Activated naive CD8-positive, alpha-beta T cell treated with anti-CD3 and anti-CD28 coated beads, Interleukin-2, amount 10 ng/mL, durations not matched to agents 7 days and 5 days (primary cell): ENCODE measurements around the gene CALD1. TPM values are rescaled to one million over a fixed set of nuclear protein-coding genes. Genes with fewer than 3 reads are reported as not detected.

Source experiments
- ATAC-seq: fragments of 150-1000 bp; cut with Tn5 transposase; one replicate; pipeline ENCODE4 v1.10.0; 2021; ENCODE audit warnings: low read depth, moderate library complexity
- POLR2A ChIA-PET: fragments of 350-600 bp; sonication (Branson Sonifier 250); formaldehyde crosslinking; loops from one replicate; lab custom pipeline; 2021; ENCODE audit warnings: antibody characterized with exemption; lab: Charles Lee
- DNase-seq: peaks from one replicate; pipeline ENCODE4 v3.0.0; 2021
- H3K27ac Mint-ChIP-seq: one replicate; pipeline ENCODE4 v1.8.0; 2022; ENCODE audit warnings: mild to moderate bottlenecking, mixed read lengths
- H3K27me3 Mint-ChIP-seq: one replicate; pipeline ENCODE4 v1.8.0; 2022; ENCODE audit warnings: mild to moderate bottlenecking, moderate library complexity, mixed read lengths
- H3K36me3 Mint-ChIP-seq: one replicate; pipeline ENCODE4 v1.8.0; 2021; ENCODE audit warnings: mild to moderate bottlenecking, mixed read lengths
- H3K4me1 Mint-ChIP-seq: one replicate; pipeline ENCODE4 v1.8.0; 2021; ENCODE audit warnings: mixed read lengths
- H3K4me3 Mint-ChIP-seq: one replicate; pipeline ENCODE4 v1.8.0; 2022; ENCODE audit warnings: mild to moderate bottlenecking, moderate library complexity, mixed read lengths
- H3K9me3 Mint-ChIP-seq: one replicate; pipeline ENCODE4 v1.8.0; 2021; ENCODE audit warnings: mixed read lengths
- total RNA-seq, 2 experiments: library from RNA; stranded (reverse); gene quantifications; one replicate each; pipeline ENCODE4 v1.2.3, GENCODE V29; 2021

The CALD1 gene
- total RNA-seq, 2 experiments from 2014 or later, result not detected

DNA sequence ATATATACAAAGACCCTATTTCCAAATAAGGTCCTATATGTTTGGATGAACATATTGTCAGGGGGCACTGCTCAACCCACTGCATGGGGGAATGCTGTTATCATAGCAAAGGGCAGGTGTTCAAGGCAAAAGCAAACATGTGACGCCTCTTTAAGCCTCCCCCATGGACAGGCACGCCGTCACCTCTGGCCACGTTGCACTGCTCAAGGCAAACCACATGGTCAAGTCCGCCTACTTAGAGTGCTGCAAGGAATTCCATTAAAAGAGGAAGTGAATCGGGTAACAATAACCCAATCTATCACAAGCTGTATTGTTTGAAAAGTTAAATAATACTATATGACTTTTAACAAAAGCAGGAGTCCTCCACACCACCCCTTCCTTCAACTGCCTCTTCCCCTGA lies 8.8 kb upstream of the CALD1 start:
- Mint-ChIP-seq H3K27me3 (no peaks in the 10 kb centered on the region), H3K4me1 (peaks cover 3% of the 10 kb centered on the region), H3K27ac (no peak overlapping the region), H3K9me3 (no peaks in the 10 kb centered on the region), H3K4me3 (no peak overlapping the region), H3K36me3 (no peaks in the 10 kb centered on the region)
- POLR2A ChIA-PET, result no interaction called here
- ATAC-seq (no peak), DNase-seq (no peak)

GRCh38 chr7:134771111-134771510 lies 8.3 kb upstream of the CALD1 start:
- H3K36me3 Mint-ChIP-seq, result no peaks in the 10 kb centered on the region
- H3K9me3 Mint-ChIP-seq, result no peaks in the 10 kb centered on the region
- H3K4me3 Mint-ChIP-seq, result no peak overlapping the region
- no peak for DNase-seq
- no peaks in the 10 kb centered on the region for H3K27me3 Mint-ChIP-seq
- H3K4me1 Mint-ChIP-seq, result peaks cover 3% of the 10 kb centered on the region
- ATAC-seq, result no peak
- no peak overlapping the region for H3K27ac Mint-ChIP-seq
- POLR2A ChIA-PET, result no interaction called here

GRCh38 chr7:134771889-134772288 lies 7.5 kb upstream of the CALD1 start:
- POLR2A ChIA-PET, result no interaction called here
- peaks cover 3% of the 10 kb centered on the region for H3K4me1 Mint-ChIP-seq
- H3K4me3 Mint-ChIP-seq, result no peak overlapping the region
- ATAC-seq (no peak), DNase-seq (no peak)
- H3K27me3 Mint-ChIP-seq, result no peaks in the 10 kb centered on the region
- H3K9me3 Mint-ChIP-seq, result no peaks in the 10 kb centered on the region
- no peaks in the 10 kb centered on the region for H3K36me3 Mint-ChIP-seq
- no peak overlapping the region for H3K27ac Mint-ChIP-seq

- H3K36me3 Mint-ChIP-seq, result no peaks in the 10 kb centered on the region
- H3K4me1 Mint-ChIP-seq, result peaks cover 3% of the 10 kb centered on the region
- no peak overlapping the region for H3K4me3 Mint-ChIP-seq
- H3K9me3 Mint-ChIP-seq, result no peaks in the 10 kb centered on the region
- H3K27ac Mint-ChIP-seq, result no peak overlapping the region
- ATAC-seq (no peak), DNase-seq (no peak)
- H3K27me3 Mint-ChIP-seq, result no peaks in the 10 kb centered on the region
- POLR2A ChIA-PET, result interaction anchor here (0.7 kb wide), 1 partner anchor 77 kb away, joined by 5 read pairs; no protein-coding TSS in a partner anchor
Observed at GRCh38 chr7:134772401-134772800, 7.0 kb upstream of the CALD1 start.

- Mint-ChIP-seq H3K36me3 (no peaks in the 10 kb centered on the region), H3K27ac (no peak overlapping the region), H3K9me3 (no peaks in the 10 kb centered on the region), H3K27me3 (no peaks in the 10 kb centered on the region), H3K4me3 (no peak overlapping the region), H3K4me1 (peaks cover 3% of the 10 kb centered on the region)
- POLR2A ChIA-PET, result interaction anchor here (0.7 kb wide), 1 partner anchor 78 kb away, joined by 5 read pairs; no protein-coding TSS in a partner anchor
- DNase-seq (no peak), ATAC-seq (no peak)
Observed at GRCh38 chr7:134773164-134773563, 6.3 kb upstream of the CALD1 start.

- no peak for ATAC-seq
- DNase-seq, result no peak
- H3K36me3 Mint-ChIP-seq, result no peaks in the 10 kb centered on the region
- POLR2A ChIA-PET, result no interaction called here
- H3K27me3 Mint-ChIP-seq, result no peaks in the 10 kb centered on the region
- H3K4me3 Mint-ChIP-seq, result no peak overlapping the region
- H3K9me3 Mint-ChIP-seq, result no peaks in the 10 kb centered on the region
- no peak overlapping the region for H3K27ac Mint-ChIP-seq
- peaks cover 3% of the 10 kb centered on the region for H3K4me1 Mint-ChIP-seq
Observed at GRCh38 chr7:134774119-134774518, 5.3 kb upstream of the CALD1 start.

DNA sequence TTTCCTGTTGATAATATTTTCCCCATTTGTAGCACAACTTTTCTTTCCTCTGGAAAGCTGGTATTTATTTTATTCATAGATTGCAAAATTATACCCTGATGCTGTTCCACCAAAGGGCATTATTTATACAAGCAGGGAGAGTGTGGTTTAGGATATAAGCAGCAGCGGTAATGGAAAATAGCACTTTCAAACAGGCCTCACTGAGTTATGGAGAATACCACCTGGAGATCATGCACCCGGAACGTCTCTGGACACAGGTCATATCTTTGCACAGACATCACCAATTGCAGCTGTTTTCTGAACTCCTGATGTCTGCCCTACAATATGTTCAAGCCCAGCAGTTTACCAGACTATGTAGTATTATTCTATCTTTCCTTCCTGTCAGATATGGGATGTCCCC lies 2.0 kb upstream of the CALD1 start:
- H3K4me3 Mint-ChIP-seq, result no peak overlapping the region
- no peaks in the 10 kb centered on the region for H3K36me3 Mint-ChIP-seq
- POLR2A ChIA-PET, result no interaction called here
- no peak overlapping the region for H3K27ac Mint-ChIP-seq
- peaks cover 5% of the 10 kb centered on the region for H3K4me1 Mint-ChIP-seq
- no peaks in the 10 kb centered on the region for H3K27me3 Mint-ChIP-seq
- H3K9me3 Mint-ChIP-seq, result no peaks in the 10 kb centered on the region
- ATAC-seq, result no peak
- no peak for DNase-seq

GRCh38 chr7:134777908-134778580 lies 1.4 kb upstream of the CALD1 start:
- no peaks in the 10 kb centered on the region for H3K36me3 Mint-ChIP-seq
- H3K27me3 Mint-ChIP-seq, result no peaks in the 10 kb centered on the region
- no peak for DNase-seq
- peaks cover 5% of the 10 kb centered on the region for H3K4me1 Mint-ChIP-seq
- H3K27ac Mint-ChIP-seq, result no peak overlapping the region
- POLR2A ChIA-PET, result no interaction called here
- ATAC-seq, result no peak
- H3K9me3 Mint-ChIP-seq, result no peaks in the 10 kb centered on the region
- H3K4me3 Mint-ChIP-seq, result no peak overlapping the region

GRCh38 chr7:134779741-134780065 lies 269 bp downstream of the CALD1 start:
- POLR2A ChIA-PET, result no interaction called here
- no peaks in the 10 kb centered on the region for H3K9me3 Mint-ChIP-seq
- H3K27me3 Mint-ChIP-seq, result no peaks in the 10 kb centered on the region
- peaks cover 5% of the 10 kb centered on the region for H3K4me1 Mint-ChIP-seq
- no peak for ATAC-seq
- H3K4me3 Mint-ChIP-seq, result no peak overlapping the region
- no peaks in the 10 kb centered on the region for H3K36me3 Mint-ChIP-seq
- no peak overlapping the region for H3K27ac Mint-ChIP-seq
- no peak for DNase-seq

DNA sequence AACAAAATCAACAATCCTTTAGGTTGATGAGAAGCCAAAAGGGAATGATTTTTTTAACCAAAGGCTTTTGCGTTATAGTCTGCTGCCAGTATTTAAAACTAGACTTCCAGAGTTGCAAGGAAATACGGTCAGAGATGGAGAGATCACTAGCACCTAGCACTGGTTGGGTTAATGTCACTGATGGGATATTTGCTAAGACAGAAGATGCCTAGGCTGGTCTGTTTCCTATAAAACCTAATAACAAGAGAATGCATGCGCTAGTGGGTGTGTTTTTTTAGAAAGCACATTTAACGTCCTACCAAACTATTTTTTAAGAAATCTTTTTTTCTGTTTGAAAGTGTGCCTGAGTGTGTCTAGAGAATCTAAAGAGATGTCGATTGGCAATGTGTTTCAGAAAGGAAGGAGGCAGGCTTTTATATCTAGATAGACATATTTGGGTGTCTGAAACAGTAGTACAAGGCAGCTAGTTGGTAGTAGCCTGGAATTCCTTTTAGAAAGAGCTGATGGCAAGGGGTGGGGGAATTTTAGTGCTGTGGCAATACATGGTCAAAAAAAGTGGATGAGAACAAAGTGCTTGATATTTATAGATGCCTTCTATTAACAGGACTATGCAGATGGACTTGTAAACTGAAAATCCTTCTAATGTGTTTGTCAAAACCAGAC lies 863 bp downstream of the CALD1 start:
- ATAC-seq, result no peak
- no peaks in the 10 kb centered on the region for H3K9me3 Mint-ChIP-seq
- POLR2A ChIA-PET, result no interaction called here

GRCh38 chr7:134781171-134781570 lies 1.7 kb downstream of the CALD1 start:
- no peak for ATAC-seq

More for the DNA sequence above, 863 bp downstream of the CALD1 start:
- no peaks in the 10 kb centered on the region for H3K27me3 Mint-ChIP-seq
- DNase-seq, result no peak
- H3K27ac Mint-ChIP-seq, result no peak overlapping the region
- H3K4me1 Mint-ChIP-seq, result peaks cover 5% of the 10 kb centered on the region
- H3K4me3 Mint-ChIP-seq, result no peak overlapping the region
- H3K36me3 Mint-ChIP-seq, result no peaks in the 10 kb centered on the region

DNA sequence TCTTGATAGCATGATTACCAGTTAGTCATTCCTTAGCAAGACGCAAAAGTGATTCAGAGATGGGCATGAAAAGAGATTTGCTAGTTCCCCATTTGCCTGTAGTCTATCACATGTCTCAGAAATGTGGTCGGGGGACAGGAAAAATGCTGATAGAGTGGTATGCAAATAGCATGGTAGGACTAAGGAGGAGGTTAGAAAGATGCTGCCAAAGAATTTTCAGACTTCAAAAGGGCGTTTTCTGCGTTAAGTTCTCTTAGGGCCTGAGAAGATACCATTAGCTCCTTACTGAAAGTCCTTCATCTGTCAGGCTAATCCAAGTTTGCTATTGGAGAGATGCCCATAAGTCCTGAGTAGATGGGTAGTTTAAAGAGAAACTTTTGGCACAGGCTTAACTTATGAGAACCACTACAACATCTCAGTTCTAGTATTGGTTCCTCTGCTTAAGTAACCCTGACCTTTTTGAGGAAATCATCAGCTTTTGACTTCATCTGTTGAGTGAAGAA lies 2.7 kb downstream of the CALD1 start:
- ATAC-seq (no peak), DNase-seq (no peak)
- Mint-ChIP-seq H3K27me3 (no peaks in the 10 kb centered on the region), H3K36me3 (no peaks in the 10 kb centered on the region), H3K27ac (no peak overlapping the region), H3K4me3 (no peak overlapping the region), H3K4me1 (peaks cover 5% of the 10 kb centered on the region), H3K9me3 (no peaks in the 10 kb centered on the region)
- POLR2A ChIA-PET, result no interaction called here

More at GRCh38 chr7:134781171-134781570, 1.7 kb downstream of the CALD1 start:
- no peak overlapping the region for H3K4me3 Mint-ChIP-seq
- H3K9me3 Mint-ChIP-seq, result no peaks in the 10 kb centered on the region
- H3K27me3 Mint-ChIP-seq, result no peaks in the 10 kb centered on the region
- POLR2A ChIA-PET, result no interaction called here
- H3K4me1 Mint-ChIP-seq, result peaks cover 5% of the 10 kb centered on the region
- H3K27ac Mint-ChIP-seq, result no peak overlapping the region
- H3K36me3 Mint-ChIP-seq, result no peaks in the 10 kb centered on the region
- no peak for DNase-seq

- H3K4me1 Mint-ChIP-seq, result peaks cover 5% of the 10 kb centered on the region
- H3K9me3 Mint-ChIP-seq, result no peaks in the 10 kb centered on the region
- H3K27ac Mint-ChIP-seq, result no peak overlapping the region
- DNase-seq, result no peak
- H3K4me3 Mint-ChIP-seq, result no peak overlapping the region
- no peaks in the 10 kb centered on the region for H3K36me3 Mint-ChIP-seq
- POLR2A ChIA-PET, result no interaction called here
- no peak for ATAC-seq
- H3K27me3 Mint-ChIP-seq, result no peaks in the 10 kb centered on the region
Observed at GRCh38 chr7:134783294-134784069, 4.0 kb downstream of the CALD1 start.
